GM21390 (cell line): ENCODE measurements around the gene ITGB4.

Experiments used
- ATAC-seq: cut with Tn5 transposase; IDR thresholded peaks from one replicate; pipeline ENCODE4 v1.9.1; 2021; ENCODE audit not compliant: unreplicated experiment

ITGB4 gene

GRCh38 chr17:75697651-75698291 lies 23.5 kb upstream of the ITGB4 start:
- no peak for ATAC-seq

GRCh38 chr17:75698659-75699058 lies 22.6 kb upstream of the ITGB4 start:
- no peak for ATAC-seq

- no peak for ATAC-seq
These were observed 20.0 kb upstream of the ITGB4 start for GRCh38 chr17:75701288-75701687.

- ATAC-seq, result no peak
These were observed 18.1 kb upstream of the ITGB4 start for GRCh38 chr17:75703191-75703590.

- no peak for ATAC-seq
These were observed 17.7 kb upstream of the ITGB4 start for GRCh38 chr17:75703591-75703990.

- no peak for ATAC-seq
These were observed 16.0 kb upstream of the ITGB4 start for GRCh38 chr17:75704963-75705875.

GRCh38 chr17:75706042-75706728 lies 15.1 kb upstream of the ITGB4 start:
- ATAC-seq, result no peak

- ATAC-seq, result no peak
These were observed 14.1 kb upstream of the ITGB4 start for GRCh38 chr17:75707079-75707571.

- ATAC-seq, result no peak
These were observed 8.8 kb upstream of the ITGB4 start for GRCh38 chr17:75712446-75712845.

GRCh38 chr17:75719732-75720131 lies 1.5 kb upstream of the ITGB4 start:
- ATAC-seq, result no peak

- ATAC-seq, result no peak
These were observed 278 bp downstream of the ITGB4 start for GRCh38 chr17:75721463-75722011.

- ATAC-seq, result no peak
These were observed 817 bp downstream of the ITGB4 start for GRCh38 chr17:75722076-75722475.

GRCh38 chr17:75722542-75723095 lies 1.4 kb downstream of the ITGB4 start:
- no peak for ATAC-seq

GRCh38 chr17:75723171-75723930 lies 2.1 kb downstream of the ITGB4 start:
- no peak for ATAC-seq

- no peak for ATAC-seq
These were observed 3.1 kb downstream of the ITGB4 start for GRCh38 chr17:75724016-75725003.

GRCh38 chr17:75725504-75725903 lies 4.2 kb downstream of the ITGB4 start:
- ATAC-seq, result no peak

GRCh38 chr17:75727391-75727790 lies 6.1 kb downstream of the ITGB4 start:
- no peak for ATAC-seq

GRCh38 chr17:75729351-75729750 lies 8.1 kb downstream of the ITGB4 start:
- no peak for ATAC-seq

GRCh38 chr17:75730065-75730464 lies 8.8 kb downstream of the ITGB4 start:
- ATAC-seq, result no peak
